Measurements from ENCODE around the gene AFAP1.
A peak's percentile ranks its signal among the peaks of the same experiment; 100 is the strongest.

AFAP1 gene

DNA sequence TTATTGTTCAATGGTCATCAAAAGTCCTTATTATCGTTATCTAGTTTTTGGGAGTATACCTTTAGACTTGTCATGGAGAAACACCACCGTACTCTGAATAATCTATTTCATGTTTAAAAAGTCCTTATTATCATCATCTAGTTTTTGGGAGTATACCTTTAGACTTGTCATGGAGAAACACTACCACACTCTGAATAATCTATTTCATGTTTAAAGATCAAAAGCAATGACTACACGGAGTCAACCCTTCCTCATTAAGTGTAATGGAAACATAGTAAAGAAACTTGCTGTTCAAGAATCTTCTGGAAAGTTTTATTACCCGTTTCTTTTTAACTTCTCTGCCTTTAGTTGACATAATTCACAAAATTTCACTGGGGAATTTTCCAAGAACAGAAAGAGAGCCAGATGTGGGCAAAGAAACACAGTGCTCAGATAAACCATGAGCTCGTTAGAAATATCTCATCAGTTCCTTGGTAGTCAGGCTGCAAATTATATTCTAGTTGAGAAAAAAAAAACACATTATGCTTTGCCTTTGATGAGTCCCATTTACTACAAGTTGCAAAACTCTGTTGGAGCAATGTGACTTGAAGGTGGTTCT lies 158.8 kb downstream of the AFAP1 start:
- no peak for DNase-seq

DNA sequence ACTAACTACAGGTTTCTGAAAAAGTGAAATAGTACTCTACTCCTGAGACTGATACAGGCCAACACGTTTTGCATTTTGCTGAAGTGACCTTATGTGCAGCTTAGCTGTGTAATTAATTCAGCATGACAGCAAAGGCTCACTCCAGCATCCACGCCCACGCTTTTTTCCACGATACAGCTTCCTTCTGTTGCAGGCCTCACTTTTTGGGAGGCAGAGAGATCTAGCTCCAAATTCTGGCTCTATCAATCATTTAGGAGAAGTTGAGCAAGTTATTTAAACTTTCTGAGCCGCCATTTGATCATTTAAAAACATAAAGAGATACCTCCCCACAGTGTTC lies 160.3 kb downstream of the AFAP1 start:
- DNase-seq = no peak

DNA sequence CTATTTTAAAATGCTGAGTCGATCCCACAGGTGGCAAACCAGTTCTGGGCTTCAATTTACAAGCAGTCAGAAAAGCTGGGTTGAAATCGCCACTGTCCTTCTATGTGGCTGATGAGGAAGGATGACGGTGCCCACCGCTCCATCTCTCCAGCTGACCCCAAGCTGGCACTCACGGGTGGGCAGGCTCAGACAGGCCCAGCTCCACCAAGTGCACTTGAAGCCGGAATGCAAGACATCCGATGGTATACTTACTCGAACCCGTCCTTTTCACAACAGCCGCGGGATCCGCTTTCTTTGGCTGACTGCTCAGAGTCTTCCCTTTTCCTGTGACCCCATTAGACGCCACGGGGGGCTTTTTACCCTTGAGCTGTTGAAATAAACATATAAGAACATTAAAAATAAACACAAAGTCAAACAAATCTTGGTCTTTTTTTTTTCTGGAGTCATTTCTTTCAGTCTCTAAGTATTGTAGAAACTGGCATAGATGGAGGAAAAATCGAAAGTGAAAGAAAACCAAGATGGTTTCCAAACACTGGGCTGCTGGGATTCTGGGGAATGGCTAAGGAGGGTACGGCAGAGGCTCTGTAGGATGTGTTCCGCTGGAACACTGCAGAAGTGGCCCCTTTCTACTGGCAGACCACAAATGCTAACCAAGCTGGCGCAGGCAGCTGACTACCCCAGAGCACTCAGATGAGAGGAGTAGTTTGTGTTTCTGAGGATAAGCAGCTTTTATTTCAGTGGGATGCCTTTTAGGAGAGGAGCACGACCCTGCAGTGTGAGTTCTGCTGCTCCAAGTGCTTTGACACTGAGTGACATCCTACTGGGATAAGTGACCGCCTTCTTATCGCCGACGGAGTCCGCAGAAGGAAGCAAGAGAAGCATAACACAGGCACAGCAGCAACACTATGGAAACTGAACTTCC lies 160.9 kb downstream of the AFAP1 start:
- DNase-seq = no peak

DNA sequence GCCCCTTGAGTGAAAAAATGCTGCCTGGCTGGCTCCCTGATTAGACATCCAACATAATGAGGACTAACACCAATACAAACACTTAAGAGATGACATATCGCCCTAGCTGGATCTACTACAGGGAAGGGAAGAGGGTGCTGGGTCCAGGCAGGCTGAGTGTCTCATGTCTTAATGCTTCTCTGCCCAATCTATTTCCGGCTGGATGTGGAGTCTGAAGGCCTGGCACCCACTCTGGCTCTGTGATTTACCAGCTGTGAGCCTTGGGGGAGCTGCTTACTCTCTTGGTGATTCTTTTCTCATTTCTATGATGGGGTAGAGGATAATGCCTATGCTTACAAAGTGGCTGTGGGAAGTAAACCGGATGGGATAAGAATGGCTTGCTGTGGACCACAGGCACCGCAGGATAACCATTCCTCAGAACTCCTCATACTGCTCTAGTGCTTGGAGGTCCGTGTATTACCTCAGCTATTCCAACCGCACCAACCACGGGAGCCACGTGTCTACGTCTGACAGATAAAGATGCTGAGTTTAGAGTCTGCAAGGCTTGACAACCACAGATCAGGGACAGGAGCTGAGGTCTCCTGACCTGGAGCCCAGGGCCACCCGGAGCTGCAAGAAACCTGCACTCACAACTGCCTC lies 161.7 kb downstream of the AFAP1 start:
- DNase-seq = no peak

DNA sequence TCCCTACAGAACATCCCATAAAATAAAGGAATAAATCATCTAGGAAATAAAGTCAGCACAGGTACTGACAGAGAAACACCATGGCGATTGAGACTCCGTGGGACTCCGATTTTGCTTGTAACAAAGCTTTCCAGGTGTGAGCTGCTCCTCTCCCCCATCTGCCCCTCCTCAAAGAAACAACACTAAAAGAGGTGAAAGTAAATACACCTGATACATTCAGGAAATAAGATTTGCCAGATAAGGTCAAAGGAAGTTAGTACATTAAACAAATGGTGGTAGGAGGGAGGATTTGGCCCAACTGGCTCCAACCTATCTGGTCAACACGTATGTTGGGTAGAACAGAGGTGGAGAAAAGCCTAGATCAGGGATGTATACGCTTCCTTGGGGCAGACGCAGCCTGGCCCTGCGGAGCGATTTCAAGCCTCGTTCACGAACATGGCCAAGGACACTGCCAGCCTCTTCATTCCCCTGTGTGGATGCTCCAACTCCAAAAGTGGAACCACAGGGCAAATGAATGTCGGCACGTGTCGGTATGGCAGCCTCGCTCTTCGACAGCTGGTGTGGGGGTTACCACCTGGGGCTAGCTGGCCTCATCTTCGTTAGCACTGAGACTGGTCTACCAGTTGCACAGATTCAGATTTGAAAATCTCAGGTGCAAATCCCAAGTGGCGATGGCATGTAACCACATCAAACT lies 162.5 kb downstream of the AFAP1 start:
- DNase-seq = no peak

DNA sequence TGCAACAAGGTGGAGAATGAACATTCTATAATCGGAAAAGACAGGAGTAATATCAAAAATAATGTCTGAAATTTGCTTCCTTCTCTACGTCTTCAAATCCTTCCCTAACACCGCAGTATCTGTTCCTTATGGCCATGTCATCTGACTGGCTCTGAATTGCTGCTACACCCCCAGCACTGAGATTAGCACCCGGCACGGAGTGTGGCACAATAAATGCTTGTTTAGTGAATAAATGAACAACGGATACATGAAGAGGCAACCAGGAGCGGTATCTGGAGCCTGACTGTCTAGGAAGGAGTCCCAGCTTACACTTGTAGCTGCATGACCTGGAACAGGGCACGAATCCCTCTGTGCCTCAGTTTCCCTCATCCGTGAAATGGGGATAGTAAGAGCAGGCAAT lies 164.3 kb downstream of the AFAP1 start:
- DNase-seq = no peak

DNA sequence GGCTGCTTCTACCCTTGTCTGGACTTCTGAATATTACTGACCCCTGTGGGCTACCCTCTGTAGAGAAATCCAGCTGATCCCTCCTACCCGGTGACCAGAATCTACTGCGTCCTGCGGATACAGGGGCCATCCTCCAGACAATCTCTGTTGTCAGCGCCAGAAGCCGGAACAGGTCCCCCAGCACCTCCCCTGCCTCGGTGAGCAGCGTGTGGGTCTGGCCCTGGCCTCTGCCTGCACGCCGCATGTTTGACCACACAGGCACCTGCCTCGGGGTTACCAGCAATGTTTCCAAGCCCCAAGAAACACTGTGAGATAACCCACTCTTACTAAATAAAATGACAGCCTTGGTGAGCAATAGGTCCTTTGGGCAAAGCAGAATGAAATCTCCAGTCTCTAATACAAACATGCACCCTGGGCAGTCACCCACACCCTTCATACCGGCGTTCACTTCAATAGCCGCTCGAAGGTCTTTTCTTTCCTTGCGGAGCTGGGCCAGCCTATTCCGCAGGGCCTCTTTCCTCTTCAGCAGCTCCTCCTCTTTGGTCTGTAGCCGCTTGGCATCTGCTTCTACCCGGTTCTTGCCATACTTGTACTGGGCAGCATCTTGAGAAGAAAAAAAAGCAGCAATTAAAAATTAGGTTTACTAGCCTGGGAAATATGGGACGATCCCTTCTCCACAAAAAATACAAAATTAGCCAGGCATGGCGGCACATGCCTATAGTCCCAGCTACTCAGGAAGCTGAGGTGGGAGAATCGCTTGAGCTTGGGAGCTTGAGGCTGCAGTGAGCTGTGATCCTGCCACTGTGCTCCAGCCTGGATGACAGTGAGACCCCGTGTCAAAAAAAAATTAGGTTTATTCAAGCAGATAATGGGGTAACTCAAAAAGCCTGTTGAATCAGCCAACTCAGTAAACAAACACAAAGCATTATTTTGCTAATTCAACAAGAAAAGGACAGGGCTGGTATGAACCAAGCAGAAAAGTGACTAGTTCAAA lies 165.1 kb downstream of the AFAP1 start:
- no peak for DNase-seq

DNA sequence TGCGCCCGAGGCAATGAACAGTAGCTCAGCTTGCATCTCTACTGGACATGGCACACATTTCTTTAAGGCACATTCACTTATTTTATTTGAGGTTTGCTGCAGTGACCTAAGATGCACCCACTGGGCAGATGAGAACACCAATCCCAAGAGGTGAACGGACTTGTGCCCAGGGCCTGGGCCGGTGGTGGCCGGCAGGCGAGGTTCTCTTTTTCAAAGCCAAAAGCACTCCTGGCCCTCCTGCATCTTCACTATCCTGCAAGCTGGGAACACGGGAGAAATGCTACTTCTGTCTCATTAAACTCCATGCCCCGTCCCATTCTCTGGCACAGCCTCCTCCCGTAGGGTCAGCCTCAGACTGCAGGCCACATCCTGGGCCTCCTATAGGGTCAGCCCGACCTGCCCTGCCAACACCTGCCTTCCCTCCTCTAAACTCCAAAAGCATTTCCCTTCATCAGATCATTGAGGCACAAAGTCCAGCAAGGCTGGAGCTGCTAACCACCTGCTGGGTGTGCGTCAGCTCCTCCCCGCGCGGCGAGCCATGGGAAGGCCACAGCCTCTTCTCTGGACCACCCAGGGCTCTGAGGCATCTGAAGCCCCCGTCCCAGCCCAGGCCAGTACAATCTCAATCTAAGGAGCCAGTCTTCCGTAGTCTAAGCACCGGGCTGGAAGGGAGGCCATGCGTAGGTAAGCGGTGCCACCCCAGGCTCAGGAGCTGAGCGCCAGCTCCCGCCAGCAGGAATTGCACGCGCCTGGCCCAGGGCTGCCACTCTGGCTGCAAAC lies 166.1 kb downstream of the AFAP1 start:
- DNase-seq = no peak

DNA sequence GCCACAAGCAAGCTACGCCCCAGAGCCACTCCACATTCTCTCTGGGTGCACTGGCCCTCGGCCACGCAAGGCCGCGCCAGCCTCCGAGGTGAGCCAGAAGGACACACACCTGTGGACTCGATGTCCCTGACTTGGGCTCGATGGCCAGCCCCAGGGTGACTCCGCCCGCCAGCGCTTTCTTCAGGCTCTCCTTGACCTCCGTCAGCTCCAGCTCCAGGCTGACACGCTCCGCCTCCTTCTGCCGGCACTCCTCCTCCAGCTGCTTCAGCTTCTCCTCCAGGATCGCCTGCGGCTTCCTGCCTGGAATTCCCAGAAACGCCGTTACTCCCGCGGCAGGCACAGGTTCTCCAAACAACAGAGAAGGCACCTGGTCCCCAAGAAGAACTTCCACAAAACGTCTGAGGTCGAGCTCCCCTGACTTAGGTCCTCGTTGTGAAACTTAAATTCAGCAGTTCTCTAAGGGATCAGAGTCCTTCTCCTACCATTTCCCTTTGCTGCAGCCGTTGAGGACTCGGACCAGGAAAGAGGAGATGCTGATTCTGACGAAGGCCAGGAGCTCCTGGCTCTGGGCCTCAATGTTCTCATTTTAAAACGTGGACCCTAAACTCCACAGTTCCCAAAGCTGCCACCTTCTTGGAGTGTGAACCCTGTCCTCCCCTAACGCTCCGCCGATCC lies 166.8 kb downstream of the AFAP1 start:
- no peak for DNase-seq

DNA sequence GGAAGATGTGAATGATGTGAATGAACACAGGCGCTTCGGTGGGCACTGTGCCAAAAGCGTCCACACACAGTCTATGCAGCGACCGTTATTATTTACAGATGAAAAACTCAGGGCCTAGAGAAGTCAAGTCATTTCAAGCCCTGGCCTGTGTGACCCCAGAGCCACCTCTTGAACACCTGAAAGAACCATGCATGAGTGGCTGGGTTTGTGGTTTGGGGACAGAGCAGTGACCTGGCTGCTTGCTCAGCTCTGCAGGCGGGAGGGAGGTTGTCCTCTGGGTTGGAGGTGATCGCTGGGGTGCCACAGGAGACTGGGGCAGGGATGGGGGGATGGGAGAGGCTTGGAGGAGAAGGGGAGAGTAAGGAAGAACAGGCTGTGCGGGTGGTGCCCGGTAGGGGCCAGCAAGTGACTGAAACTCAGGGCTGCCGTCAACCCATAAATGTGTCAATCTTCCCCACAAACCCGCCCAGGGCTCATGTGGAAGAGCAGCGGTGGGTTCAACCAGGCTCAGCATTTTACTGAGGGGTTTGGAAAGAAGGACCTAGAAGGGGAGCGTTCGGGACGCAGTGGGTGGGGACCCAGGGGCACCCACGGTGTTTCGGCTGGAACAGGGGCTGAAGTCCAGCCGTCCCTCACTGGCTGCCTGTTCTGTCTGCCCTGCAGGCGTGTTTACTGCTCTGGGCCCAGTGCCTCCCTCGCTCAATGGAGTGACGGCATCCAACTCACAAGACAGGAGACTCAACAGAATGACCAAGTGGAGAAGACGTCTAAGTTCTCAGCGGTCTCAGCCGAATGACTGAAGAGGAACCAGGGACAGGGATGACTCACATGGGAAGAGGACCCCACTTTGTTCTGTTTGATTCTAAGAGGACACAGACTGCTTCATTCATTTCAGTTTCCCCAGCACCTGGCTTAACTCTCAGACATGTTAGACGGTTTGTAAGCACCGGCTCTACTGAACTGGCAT lies 167.8 kb downstream of the AFAP1 start:
- DNase-seq = no peak

DNA sequence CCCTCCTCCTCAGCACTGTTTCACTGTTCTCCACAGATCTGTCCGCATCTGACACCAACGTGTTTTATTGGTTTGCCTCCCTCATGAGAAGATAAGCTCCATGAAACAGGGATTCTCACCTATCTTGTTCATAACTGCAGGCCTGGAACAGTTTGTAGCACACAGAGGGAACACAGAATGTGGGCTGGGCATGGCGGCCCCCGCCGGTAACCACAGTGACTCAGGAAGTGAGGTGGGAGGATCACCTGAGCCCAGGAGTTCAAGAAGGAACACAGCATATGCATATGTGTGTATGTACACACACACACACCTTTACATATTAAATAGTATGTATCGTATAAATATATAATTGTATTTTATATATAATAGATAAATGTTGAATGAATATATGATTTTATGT lies 168.6 kb downstream of the AFAP1 start:
- DNase-seq = no peak

DNA sequence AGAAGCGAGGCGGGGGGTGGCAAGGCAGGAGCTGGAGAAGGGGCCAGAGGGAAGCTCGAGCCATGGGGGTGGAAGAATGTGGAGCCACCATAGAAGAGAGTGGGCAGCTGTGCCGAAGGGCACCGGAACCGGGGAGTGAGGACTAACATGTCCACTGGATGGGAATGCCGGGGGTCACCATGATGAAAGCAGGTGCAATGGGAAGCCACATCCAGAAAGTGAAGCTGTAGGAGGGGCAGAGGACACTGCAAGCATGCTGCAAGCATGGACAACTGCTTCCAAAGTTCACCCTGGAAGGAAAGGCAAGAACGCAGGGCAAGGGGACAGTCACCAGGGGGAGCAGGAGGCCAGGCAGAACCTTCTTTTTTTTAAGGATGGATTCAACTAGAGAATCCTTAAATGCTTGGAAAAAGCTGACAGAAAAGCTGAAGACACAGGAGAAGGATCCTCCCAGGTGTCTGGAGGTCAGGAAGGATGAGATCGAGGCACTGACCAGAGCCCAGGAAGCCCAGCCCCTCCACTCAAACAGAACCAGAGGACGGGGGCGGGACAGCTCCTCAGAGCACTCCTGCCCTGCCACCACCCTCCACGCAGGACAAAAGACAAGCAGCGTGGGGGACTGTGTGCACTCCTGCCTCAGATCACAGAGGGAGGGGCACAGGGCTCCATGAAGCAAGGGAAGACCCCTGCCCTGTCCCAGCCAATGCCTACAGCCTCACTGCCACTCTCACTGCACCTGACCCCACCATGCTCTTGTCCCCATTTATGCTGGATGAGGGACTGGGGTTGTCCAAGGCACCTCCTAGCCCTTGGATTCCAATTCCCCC lies 169.2 kb downstream of the AFAP1 start:
- peak; percentile 15 for DNase-seq

DNA sequence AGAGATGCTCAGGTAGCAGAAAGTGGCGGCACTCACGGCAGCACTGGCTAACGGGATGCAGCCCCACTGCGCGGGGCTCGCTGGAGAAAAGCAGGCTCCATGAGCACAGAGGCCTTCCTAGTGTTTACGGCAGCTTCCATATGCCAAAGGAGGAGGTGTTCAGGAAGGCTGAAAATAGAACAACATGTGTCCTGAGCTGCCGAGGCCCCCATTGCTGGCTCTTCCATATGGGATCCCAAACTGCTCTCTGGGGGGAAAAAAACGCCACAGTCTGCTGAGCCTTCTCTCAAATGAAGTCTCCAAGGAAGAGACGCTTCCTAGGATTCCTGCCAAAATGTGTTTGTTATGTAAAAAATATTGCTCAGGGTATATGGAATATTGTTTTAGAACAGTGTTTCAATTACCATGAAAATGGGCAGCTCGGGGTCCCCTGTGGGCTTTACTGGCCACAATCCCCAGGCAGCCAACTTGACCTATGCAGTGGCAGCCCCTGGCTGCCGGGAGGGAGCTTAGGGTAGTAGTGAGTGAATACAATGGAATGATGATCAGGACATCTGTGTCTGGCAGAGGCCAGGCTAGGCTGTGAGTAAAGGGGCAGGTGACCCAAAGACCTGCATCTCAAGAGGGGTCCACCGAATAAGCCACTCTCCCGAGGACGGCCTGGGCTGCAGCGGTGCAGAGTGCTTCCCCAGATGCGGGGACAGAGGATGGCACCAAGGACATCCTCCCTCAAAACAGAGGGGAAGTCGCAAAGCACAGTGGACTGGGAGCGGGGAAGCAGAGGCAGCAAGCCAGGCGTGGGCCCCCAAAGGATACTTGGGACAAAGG lies 170.1 kb downstream of the AFAP1 start:
- DNase-seq = no peak

DNA sequence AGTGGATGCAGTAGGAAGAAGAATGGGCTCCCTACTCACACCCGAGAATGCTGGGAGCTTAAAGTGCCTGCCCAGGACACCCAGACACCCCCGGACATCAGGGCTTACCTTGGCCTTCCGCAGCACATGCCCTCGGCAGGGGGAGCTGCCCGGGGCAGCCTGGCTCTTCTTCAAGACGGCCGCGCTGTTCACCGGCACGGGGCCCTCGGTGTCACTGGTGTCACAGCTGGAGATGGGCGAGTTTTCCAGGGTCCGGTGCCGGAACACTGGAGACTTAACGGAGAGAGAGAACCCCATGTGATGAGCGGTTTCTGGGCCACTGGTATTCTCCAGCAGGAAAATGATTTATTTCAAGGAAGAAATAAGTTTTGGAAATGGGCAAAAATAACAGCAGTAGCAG lies 170.9 kb downstream of the AFAP1 start:
- no peak for DNase-seq

DNA sequence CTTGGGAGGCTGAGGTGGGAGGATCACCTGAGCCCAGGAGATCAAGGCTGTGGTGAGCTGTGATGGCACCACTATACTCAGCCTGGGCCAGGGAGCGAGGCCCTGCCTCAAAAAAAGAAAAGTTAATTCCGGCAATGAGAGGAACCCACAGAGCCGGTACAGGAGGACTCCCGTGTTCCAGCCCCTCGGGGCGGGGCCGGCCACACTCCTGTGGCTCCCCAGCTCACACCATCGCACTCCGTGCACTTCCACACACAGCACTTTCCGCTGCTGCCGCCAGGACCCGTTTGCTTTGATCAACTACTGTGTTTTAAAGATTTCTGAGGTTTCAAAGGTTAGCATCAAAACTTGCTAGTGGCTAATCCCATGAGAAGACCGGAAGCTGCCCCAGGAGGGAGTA lies 171.7 kb downstream of the AFAP1 start:
- no peak for DNase-seq

DNA sequence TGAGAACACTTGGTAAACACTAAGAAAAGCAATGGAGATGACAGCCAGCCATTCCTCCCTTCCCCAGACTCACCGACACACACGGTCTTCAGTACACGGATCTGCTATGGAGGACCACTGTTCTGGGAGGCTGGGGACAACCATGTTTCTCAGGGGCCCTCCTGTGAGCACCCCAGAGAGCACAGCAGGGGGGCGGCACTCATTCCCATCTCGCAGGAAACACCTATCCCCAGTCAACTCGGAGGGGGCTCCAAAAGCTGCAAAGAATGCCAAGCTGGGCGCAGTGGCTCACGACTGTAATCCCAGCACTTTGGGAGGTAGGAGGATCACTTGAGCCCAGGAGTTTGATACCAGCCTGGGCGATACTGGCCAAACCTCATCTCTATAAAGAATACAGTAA lies 172.1 kb downstream of the AFAP1 start:
- DNase-seq = no peak

DNA sequence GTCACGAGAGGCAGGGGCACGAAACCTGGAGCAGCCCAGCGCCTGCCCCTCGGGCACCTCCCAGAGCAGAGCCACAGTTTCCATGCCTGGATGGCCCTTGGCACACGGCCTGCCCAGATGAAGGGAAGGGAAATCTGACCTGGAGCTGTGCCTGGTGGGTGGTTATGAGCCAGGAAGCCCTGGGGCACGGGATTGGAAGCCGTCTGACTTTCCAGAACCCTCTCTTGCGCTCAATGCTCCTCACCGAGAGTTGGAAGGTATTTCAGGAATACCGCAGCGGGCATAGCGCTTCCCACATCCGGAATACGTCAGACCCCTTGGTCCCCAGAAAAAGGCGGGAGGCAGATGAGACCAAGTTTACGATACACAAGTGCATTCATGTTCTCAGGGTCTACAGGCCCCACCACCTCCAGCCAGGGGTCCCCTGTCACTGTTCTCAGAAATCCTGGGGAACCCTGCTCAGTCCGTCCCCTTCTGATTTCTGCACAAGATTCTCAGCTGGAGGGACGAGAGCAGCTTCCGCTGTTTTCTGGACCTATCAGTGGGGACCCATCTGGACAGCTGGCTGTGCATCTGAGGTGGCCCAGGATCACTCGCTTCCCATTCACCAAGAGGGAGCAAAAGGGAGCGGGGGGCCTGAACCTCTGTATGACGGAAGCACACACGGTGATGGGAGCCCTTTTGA lies 172.9 kb downstream of the AFAP1 start:
- DNase-seq = no peak

Measured in GDM1 (cell line).